Right forelimb (tissue), 1 donor: ENCODE results near the gene CDC42EP3.
A peak's percentile ranks its signal among the peaks of the same experiment; 100 is the strongest.

Experiments
- DNase-seq: peaks from one replicate; pipeline ENCODE4 v3.0.0-alpha.2; 2018

Gene CDC42EP3

GRCh38 chr2:37635504-37636380 lies 35.7 kb downstream of the CDC42EP3 start:
- DNase-seq: peak; percentile 19

- DNase-seq: peak; percentile 30
Measured at GRCh38 chr2:37634914-37635503, 36.4 kb downstream of the CDC42EP3 start.

- DNase-seq: no peak
Measured at GRCh38 chr2:37633845-37634244, 37.6 kb downstream of the CDC42EP3 start.

GRCh38 chr2:37633234-37633633 lies 38.2 kb downstream of the CDC42EP3 start:
- no peak for DNase-seq

- no peak for DNase-seq
Measured at GRCh38 chr2:37632310-37632709, 39.1 kb downstream of the CDC42EP3 start.

GRCh38 chr2:37631698-37632097 lies 39.7 kb downstream of the CDC42EP3 start:
- no peak for DNase-seq

- no peak for DNase-seq
Measured at GRCh38 chr2:37631292-37631691, 40.1 kb downstream of the CDC42EP3 start.

GRCh38 chr2:37630776-37631175 lies 40.7 kb downstream of the CDC42EP3 start:
- no peak for DNase-seq

- DNase-seq: no peak
Measured at GRCh38 chr2:37630301-37630700, 41.1 kb downstream of the CDC42EP3 start.

GRCh38 chr2:37629529-37629928 lies 41.9 kb downstream of the CDC42EP3 start:
- no peak for DNase-seq

- DNase-seq: no peak
Measured at GRCh38 chr2:37627710-37628109, 43.7 kb downstream of the CDC42EP3 start.

GRCh38 chr2:37625796-37626571 lies 45.5 kb downstream of the CDC42EP3 start:
- DNase-seq: no peak

GRCh38 chr2:37625156-37625555 lies 46.3 kb downstream of the CDC42EP3 start:
- DNase-seq: no peak

- DNase-seq: no peak
Measured at GRCh38 chr2:37623971-37624900, 47.2 kb downstream of the CDC42EP3 start.

GRCh38 chr2:37623406-37623805 lies 48.0 kb downstream of the CDC42EP3 start:
- no peak for DNase-seq

- DNase-seq: no peak
Measured at GRCh38 chr2:37622450-37623100, 48.9 kb downstream of the CDC42EP3 start.

- DNase-seq: no peak
Measured at GRCh38 chr2:37621199-37621598, 50.2 kb downstream of the CDC42EP3 start.

GRCh38 chr2:37619959-37620300 lies 51.5 kb downstream of the CDC42EP3 start:
- DNase-seq: no peak

GRCh38 chr2:37619230-37619958 lies 52.0 kb downstream of the CDC42EP3 start:
- peak; percentile 60 for DNase-seq

- DNase-seq: no peak
Measured at GRCh38 chr2:37618326-37618725, 53.1 kb downstream of the CDC42EP3 start.
